ENCODE results near the gene NEU1. TPM values are rescaled to one million over a fixed set of nuclear protein-coding genes. Genes with fewer than 3 reads are reported as not detected.

NEU1 gene
- polyA plus RNA-seq, 1 donor (not counting 4 experiments of a cell fraction or from before 2014, with no cell fraction given): 27.9 TPM

DNA sequence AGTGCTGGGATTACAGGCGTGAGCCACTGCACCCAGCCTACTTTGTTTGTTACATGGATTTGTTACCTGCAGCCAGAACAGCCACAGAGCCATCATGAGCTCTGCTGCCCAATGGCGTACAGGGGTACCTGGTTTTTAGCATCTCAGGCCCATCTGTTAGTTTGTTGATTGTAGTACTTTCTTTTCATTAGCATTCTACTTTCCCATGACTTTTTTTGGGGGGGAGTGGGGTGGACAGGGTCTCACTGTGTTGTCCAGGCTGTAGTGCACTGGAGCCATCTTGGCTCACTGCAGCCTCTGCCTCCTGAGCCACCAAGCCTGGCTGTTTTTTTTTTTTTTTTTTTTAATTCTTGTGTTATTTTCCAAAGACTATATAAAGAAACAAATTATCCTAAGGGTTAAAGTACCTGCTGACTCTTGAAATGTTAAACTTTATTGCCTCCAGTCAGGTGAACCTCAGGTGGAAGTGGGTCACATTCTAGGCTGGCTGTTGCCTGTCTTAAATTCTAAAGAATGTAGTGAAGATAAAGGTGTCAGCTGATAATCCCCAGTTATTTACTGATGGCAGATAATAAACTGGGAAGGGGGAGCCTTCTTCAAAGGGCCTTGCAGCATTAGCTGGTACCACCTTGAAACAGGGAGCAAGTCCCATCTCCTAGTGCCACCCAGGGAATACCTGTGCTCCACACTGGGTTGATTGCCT is 15.2 kb downstream of the NEU1 start:
- dilution Hi-C loops (cut with MboI; ENCODE audit: extremely low pct_ligation_motif_present, low sequenced_read_pairs): no loop called here
- FAIRE-seq: no peak

DNA sequence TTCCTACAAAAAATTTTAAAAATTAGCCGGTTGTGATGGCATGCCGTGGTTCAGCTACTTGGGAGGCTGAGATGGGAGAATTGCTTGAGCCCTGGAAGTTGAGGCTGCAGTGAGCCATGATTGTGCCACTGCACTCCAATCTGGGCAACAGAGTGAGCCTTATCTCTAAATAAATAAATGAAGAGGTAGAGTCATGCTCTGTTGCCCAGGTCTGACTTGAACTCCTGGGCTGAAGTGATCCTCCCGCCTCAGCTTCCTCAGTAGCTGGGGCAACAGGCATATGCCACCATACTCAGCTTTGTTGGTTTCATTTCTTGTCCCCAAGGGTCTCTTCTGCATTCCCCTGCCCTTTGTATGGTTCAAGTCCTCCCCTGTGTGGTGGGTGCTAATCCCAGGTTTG is 18.1 kb downstream of the NEU1 start:
- Histone ChIP-seq H3K9me1 (ENCODE audit: control insufficient read depth, extremely low read depth, insufficient read depth, low read length) (no peaks in the 10 kb centered on the region), H3K4me1 (ENCODE audit: control insufficient read depth, extremely low read depth, insufficient read depth, low read length) (no peaks in the 10 kb centered on the region), H3K4me2 (ENCODE audit: control insufficient read depth, extremely low read depth, insufficient read depth, low read depth, low read length) (no peak overlapping the region), H2AFZ (ENCODE audit: control insufficient read depth, low read length) (no peak overlapping the region), H3K9me3 (ENCODE audit: control insufficient read depth, low read depth, low read length) (no peaks in the 10 kb centered on the region), H3K79me2 (ENCODE audit: control insufficient read depth, insufficient read depth, low read length) (no peaks in the 10 kb centered on the region), H3K4me3 (ENCODE audit: control insufficient read depth in 2 of 3, extremely low read depth in 1 of 3, insufficient read depth in 2 of 3, low read depth in 1 of 3, low read length in 3 of 3) (no peak overlapping the region), H3K36me3 (ENCODE audit: control insufficient read depth in 2 of 2, extremely low read depth in 1 of 2, insufficient read depth in 2 of 2, low read length in 2 of 2) (peaks cover 4 to 5% of the 10 kb centered on the region in 2 experiments), H3K27ac (ENCODE audit: control insufficient read depth, insufficient read depth, low read length) (no peak overlapping the region), H3K27me3 (ENCODE audit: control insufficient read depth, extremely low read depth, insufficient read depth, low read length) (no peaks in the 10 kb centered on the region), H4K20me1 (ENCODE audit: control insufficient read depth, extremely low read depth, insufficient read depth, low read length) (peaks cover 5% of the 10 kb centered on the region), H3K9ac (ENCODE audit: control insufficient read depth, extremely low read depth, insufficient read depth, low read length) (no peak overlapping the region)
- FAIRE-seq (no peak), DNase-seq (ENCODE audit: low read depth, low spot score) (no peak)
- TF ChIP-seq, protein P1, sequence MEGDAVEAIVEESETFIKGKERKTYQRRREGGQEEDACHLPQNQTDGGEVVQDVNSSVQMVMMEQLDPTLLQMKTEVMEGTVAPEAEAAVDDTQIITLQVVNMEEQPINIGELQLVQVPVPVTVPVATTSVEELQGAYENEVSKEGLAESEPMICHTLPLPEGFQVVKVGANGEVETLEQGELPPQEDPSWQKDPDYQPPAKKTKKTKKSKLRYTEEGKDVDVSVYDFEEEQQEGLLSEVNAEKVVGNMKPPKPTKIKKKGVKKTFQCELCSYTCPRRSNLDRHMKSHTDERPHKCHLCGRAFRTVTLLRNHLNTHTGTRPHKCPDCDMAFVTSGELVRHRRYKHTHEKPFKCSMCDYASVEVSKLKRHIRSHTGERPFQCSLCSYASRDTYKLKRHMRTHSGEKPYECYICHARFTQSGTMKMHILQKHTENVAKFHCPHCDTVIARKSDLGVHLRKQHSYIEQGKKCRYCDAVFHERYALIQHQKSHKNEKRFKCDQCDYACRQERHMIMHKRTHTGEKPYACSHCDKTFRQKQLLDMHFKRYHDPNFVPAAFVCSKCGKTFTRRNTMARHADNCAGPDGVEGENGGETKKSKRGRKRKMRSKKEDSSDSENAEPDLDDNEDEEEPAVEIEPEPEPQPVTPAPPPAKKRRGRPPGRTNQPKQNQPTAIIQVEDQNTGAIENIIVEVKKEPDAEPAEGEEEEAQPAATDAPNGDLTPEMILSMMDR (optimal IDR thresholded peaks at IDR 0.05 in 1 of 3, IDR thresholded peaks at IDR 0.05 in 1 of 3, conservative IDR thresholded peaks at IDR 0.05 in 1 of 3; ENCODE audit: extremely low read depth in 1 of 3, insufficient read depth in 2 of 3, low read length in 3 of 3): no peak
- no peak for TF ChIP-seq EZH2 (IDR thresholded peaks at IDR 0.05; ENCODE audit: low read length)
- dilution Hi-C loops (cut with MboI; ENCODE audit: extremely low pct_ligation_motif_present, low sequenced_read_pairs): no loop called here

More for the DNA sequence above, 15.2 kb downstream of the NEU1 start:
- no peak overlapping the region for H3K4me3 ChIP-seq (ENCODE audit: control insufficient read depth in 2 of 3, extremely low read depth in 1 of 3, insufficient read depth in 2 of 3, low read depth in 1 of 3, low read length in 3 of 3)
- H3K4me1 ChIP-seq (ENCODE audit: control insufficient read depth, extremely low read depth, insufficient read depth, low read length): no peaks in the 10 kb centered on the region
- H3K4me2 ChIP-seq (ENCODE audit: control insufficient read depth, extremely low read depth, insufficient read depth, low read depth, low read length): no peak overlapping the region
- no peak overlapping the region for H3K27ac ChIP-seq (ENCODE audit: control insufficient read depth, insufficient read depth, low read length)
- no peaks in the 10 kb centered on the region for H3K79me2 ChIP-seq (ENCODE audit: control insufficient read depth, insufficient read depth, low read length)
- H3K36me3 ChIP-seq (ENCODE audit: control insufficient read depth in 2 of 2, extremely low read depth in 1 of 2, insufficient read depth in 2 of 2, low read length in 2 of 2): no peaks in the 10 kb centered on the region
- no peak overlapping the region for H3K9ac ChIP-seq (ENCODE audit: control insufficient read depth, extremely low read depth, insufficient read depth, low read length)
- no peak overlapping the region for H2AFZ ChIP-seq (ENCODE audit: control insufficient read depth, low read length)
- H4K20me1 ChIP-seq (ENCODE audit: control insufficient read depth, extremely low read depth, insufficient read depth, low read length): no peaks in the 10 kb centered on the region
- no peaks in the 10 kb centered on the region for H3K27me3 ChIP-seq (ENCODE audit: control insufficient read depth, extremely low read depth, insufficient read depth, low read length)
- DNase-seq (ENCODE audit: low read depth, low spot score): no peak
- no peaks in the 10 kb centered on the region for H3K9me3 ChIP-seq (ENCODE audit: control insufficient read depth, low read depth, low read length)
- no peaks in the 10 kb centered on the region for H3K9me1 ChIP-seq (ENCODE audit: control insufficient read depth, extremely low read depth, insufficient read depth, low read length)
- TF ChIP-seq EZH2 (IDR thresholded peaks at IDR 0.05; ENCODE audit: low read length): no peak
- TF ChIP-seq, protein P1 (optimal IDR thresholded peaks at IDR 0.05 in 1 of 3, IDR thresholded peaks at IDR 0.05 in 1 of 3, conservative IDR thresholded peaks at IDR 0.05 in 1 of 3; ENCODE audit: extremely low read depth in 1 of 3, insufficient read depth in 2 of 3, low read length in 3 of 3): no peak

Data from keratinocyte (primary cell).